ENCODE results near the gene DAPK1.

- TF ChIP-seq CTCF (IDR thresholded peaks at IDR 0.05) (no peak), POLR2A (IDR thresholded peaks at IDR 0.05) (no peak), POLR2AphosphoS5 (IDR thresholded peaks at IDR 0.05) (no peak)
These were observed 211.5 kb downstream of the DAPK1 start for GRCh38 chr9:87708986-87709728.

All from transverse colon (tissue), 4 donors.